CD4-positive, alpha-beta memory T cell (primary cell): ENCODE results near the gene HSP90AB1. TPM values are rescaled to one million over a fixed set of nuclear protein-coding genes. Genes with fewer than 3 reads are reported as not detected.

ENCODE experiments used
- CTCF ChIA-PET: fragments of 350-600 bp; sonication (Branson Sonifier 250); formaldehyde crosslinking; loops from one replicate; lab custom pipeline; 2021; ENCODE audit warnings: inconsistent platforms; ENCODE audit not compliant: partially characterized antibody; lab: Charles Lee
- POLR2A ChIA-PET: fragments of 350-600 bp; sonication (Branson Sonifier 250); formaldehyde crosslinking; loops from one replicate; lab custom pipeline; 2021; ENCODE audit not compliant: partially characterized antibody; lab: Charles Lee
- DNase-seq, 5 donors: peaks; one replicate each; pipeline versions ENCODE4 v3.0.0 to v3.0.0-alpha.2; 2020 to 2022; ENCODE audit warnings: mixed read lengths in 1 of 5
- H3K27ac ChIP-seq: one replicate; pipeline ENCODE4 v1.7.0; 2013; ENCODE audit warnings: low read depth, low read length
- H3K27me3 ChIP-seq: 2 replicates; pipeline ENCODE4 v1.7.0; 2013; ENCODE audit warnings: mild to moderate bottlenecking, low read length, moderate library complexity; ENCODE audit not compliant: insufficient read depth
- H3K36me3 ChIP-seq: 2 replicates; pipeline ENCODE4 v1.7.0; 2013; ENCODE audit warnings: mild to moderate bottlenecking, low read length, moderate library complexity; ENCODE audit not compliant: insufficient read depth
- H3K4me1 ChIP-seq: 2 replicates; pipeline ENCODE4 v1.7.0; 2013; ENCODE audit warnings: mild to moderate bottlenecking, low read length, moderate library complexity; ENCODE audit not compliant: insufficient read depth
- H3K4me3 ChIP-seq, 2 donors: one replicate each; pipeline ENCODE4 v1.7.0; 2013; ENCODE audit warnings: low read length in 2 of 2, mild to moderate bottlenecking in 1 of 2
- H3K9me3 ChIP-seq, 2 donors: one replicate each; pipeline ENCODE4 v1.7.0; 2013; ENCODE audit warnings: low read length in 2 of 2, control low read depth in 1 of 2; ENCODE audit not compliant: control insufficient read depth in 1 of 2
- H3K27ac Mint-ChIP-seq, 7 donors: one replicate each; pipeline ENCODE4 v1.8.0; 2020 to 2021; ENCODE audit warnings: mixed read lengths in 7 of 7, mild to moderate bottlenecking in 6 of 7, inconsistent platforms in 3 of 7, moderate library complexity in 3 of 7
- H3K27me3 Mint-ChIP-seq, 2 donors: one replicate each; pipeline ENCODE4 v1.8.0; 2020 to 2021; ENCODE audit warnings: mixed read lengths in 2 of 2
- H3K36me3 Mint-ChIP-seq, 2 donors: one replicate each; pipeline ENCODE4 v1.8.0; 2020 to 2021; ENCODE audit warnings: mixed read lengths in 2 of 2, inconsistent platforms in 1 of 2, mild to moderate bottlenecking in 1 of 2
- H3K4me1 Mint-ChIP-seq, 4 donors: one replicate each; pipeline ENCODE4 v1.8.0; 2020 to 2021; ENCODE audit warnings: mixed read lengths in 4 of 4, mild to moderate bottlenecking in 1 of 4
- H3K4me3 Mint-ChIP-seq, 8 donors: one replicate each; pipeline ENCODE4 v1.8.0; 2020 to 2021; ENCODE audit warnings: mixed read lengths in 8 of 8, mild to moderate bottlenecking in 7 of 8, moderate library complexity in 6 of 8, inconsistent platforms in 3 of 8
- H3K9me3 Mint-ChIP-seq, 8 donors: one replicate each; pipeline ENCODE4 v1.8.0; 2020 to 2021; ENCODE audit warnings: mixed read lengths in 8 of 8, mild to moderate bottlenecking in 5 of 8, inconsistent platforms in 3 of 8, moderate library complexity in 1 of 8
- intact Hi-C: fragments of 100-400 bp; cut with micrococcal nuclease; formaldehyde crosslinking; loops from one replicate; pipeline ENCODE4 v1.15.1; 2023
- polyA plus RNA-seq, 2 donors: library from polyadenylated mRNA; unstranded; fragments of 300-500 nt; fragmentation: Illumina TruSeq; gene quantifications; one replicate each; pipeline ENCODE4 v1.2.3, GENCODE V29; 2021
- total RNA-seq, 2 experiments: library from RNA; stranded (reverse); gene quantifications; one replicate each; pipeline ENCODE4 v1.2.3, GENCODE V29; 2021

Gene HSP90AB1
- total and polyA plus RNA-seq, 4 experiments from 2014 or later = 303 to 432 (median 354) TPM

GRCh38 chr6:44271406-44271723 lies 24.5 kb downstream of the HSP90AB1 start:
- Mint-ChIP-seq H3K4me3 (peak overlapping the region; percentile 35 to 79 (median 76)), H3K27me3 (peaks cover 31 to 48% of the 10 kb centered on the region in 2 donors), H3K4me1 (peaks cover 0 to 17% (median 7%) of the 10 kb centered on the region in 4 donors), H3K9me3 (peaks cover 0 to 2% (median 0%) of the 10 kb centered on the region in 8 donors), H3K27ac (peak overlapping the region in 2 of 7 donors; percentile 35 to 74), H3K36me3 (peaks cover 0 to 5% of the 10 kb centered on the region in 2 donors)
- POLR2A ChIA-PET = interaction anchor here (1.0 to 2.1 kb wide), 3 partner anchors 15 to 66 kb away, joined by 3 to 13 read pairs (median 6); partner anchors contain the start of genes HSP90AB1 and SLC35B2
- H3K9me3 ChIP-seq = no peaks in the 10 kb centered on the region
- intact Hi-C loops = no loop called here
- H3K36me3 ChIP-seq = no peaks in the 10 kb centered on the region
- no peak overlapping the region for H3K4me3 ChIP-seq
- H3K4me1 ChIP-seq = peaks cover 7% of the 10 kb centered on the region
- CTCF ChIA-PET = interaction anchor here (8.3 kb wide), 1 partner anchor 17 kb away, joined by 82 read pairs; the partner anchor contains the start of gene SLC35B2
- H3K27ac ChIP-seq = no peak overlapping the region
- peaks cover 33% of the 10 kb centered on the region for H3K27me3 ChIP-seq
- DNase-seq = no peak

DNA sequence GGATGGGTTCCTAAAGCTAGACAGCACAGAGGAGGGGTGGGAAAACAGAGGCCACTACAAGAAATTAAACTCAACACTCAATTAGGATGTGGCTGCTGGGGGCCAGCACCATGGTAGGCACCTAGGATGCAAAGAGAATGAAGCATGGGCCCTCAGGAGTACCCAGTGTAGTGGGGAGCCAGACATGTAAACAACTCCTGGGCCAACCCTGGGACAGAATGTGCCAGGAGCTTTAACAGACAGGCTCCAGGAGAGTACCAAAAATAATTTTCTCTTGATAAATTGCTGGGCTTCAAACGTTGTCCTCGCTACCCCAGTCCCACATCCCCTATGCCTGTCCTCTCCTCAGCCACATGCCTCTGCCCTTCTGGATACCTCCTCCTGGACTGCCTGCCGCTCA lies 25.0 kb downstream of the HSP90AB1 start:
- H3K4me3 ChIP-seq = no peak overlapping the region
- H3K27me3 ChIP-seq = peaks cover 39% of the 10 kb centered on the region
- peak overlapping the region in 1 of 7 donors; percentile 35 for H3K27ac Mint-ChIP-seq

DNA sequence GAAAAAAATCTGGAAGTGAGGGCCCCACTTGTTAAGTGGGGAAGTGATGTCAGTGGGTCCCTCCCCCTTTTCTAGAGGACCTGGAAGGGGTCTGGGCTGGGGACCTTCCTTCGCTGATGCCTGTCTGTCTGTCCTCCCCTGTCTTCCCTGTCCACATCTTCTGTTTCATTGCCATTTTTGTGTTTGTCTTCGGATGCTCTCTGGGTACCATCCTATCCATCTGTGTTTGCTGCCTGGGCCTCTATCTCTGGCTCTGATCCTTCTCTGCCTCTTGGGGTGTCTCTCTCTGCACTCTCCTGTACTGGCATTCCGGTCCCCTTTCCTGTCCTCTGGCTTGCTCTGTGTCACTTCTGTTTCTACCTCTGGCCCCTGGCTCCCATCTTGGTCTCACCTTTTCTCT lies 25.6 kb downstream of the HSP90AB1 start:
- Mint-ChIP-seq H3K9me3 (peaks cover 0 to 2% (median 0%) of the 10 kb centered on the region in 8 donors), H3K4me3 (peak overlapping the region in 3 of 8 donors; percentile 14 to 23 (median 21)), H3K27ac (no peak overlapping the region), H3K36me3 (peaks cover 0 to 5% of the 10 kb centered on the region in 2 donors), H3K4me1 (peaks cover 0 to 24% (median 4%) of the 10 kb centered on the region in 4 donors), H3K27me3 (peaks cover 40 to 58% of the 10 kb centered on the region in 2 donors)
- Histone ChIP-seq H3K27ac (no peak overlapping the region), H3K27me3 (peaks cover 43% of the 10 kb centered on the region), H3K9me3 (no peaks in the 10 kb centered on the region), H3K4me1 (peaks cover 7% of the 10 kb centered on the region), H3K36me3 (no peaks in the 10 kb centered on the region), H3K4me3 (no peak overlapping the region)
- intact Hi-C loops = no loop called here
- DNase-seq = no peak
- CTCF ChIA-PET = no interaction called here
- POLR2A ChIA-PET = no interaction called here

More for the DNA sequence above, 25.0 kb downstream of the HSP90AB1 start:
- Mint-ChIP-seq H3K9me3 (peaks cover 0 to 2% (median 0%) of the 10 kb centered on the region in 8 donors), H3K36me3 (peaks cover 0 to 5% of the 10 kb centered on the region in 2 donors), H3K4me1 (peaks cover 0 to 21% (median 4%) of the 10 kb centered on the region in 4 donors), H3K27me3 (peaks cover 34 to 52% of the 10 kb centered on the region in 2 donors), H3K4me3 (peak overlapping the region in 5 of 8 donors; percentile 10 to 79 (median 21))
- Histone ChIP-seq H3K4me1 (peaks cover 7% of the 10 kb centered on the region), H3K36me3 (no peaks in the 10 kb centered on the region), H3K27ac (no peak overlapping the region), H3K9me3 (no peaks in the 10 kb centered on the region)
- CTCF ChIA-PET = no interaction called here
- POLR2A ChIA-PET = interaction anchor here (1.0 kb wide), 1 partner anchor 66 kb away, joined by 3 read pairs; no protein-coding TSS in a partner anchor
- DNase-seq = no peak
- intact Hi-C loops = no loop called here

- Mint-ChIP-seq H3K4me1 (peaks cover 0 to 19% (median 4%) of the 10 kb centered on the region in 4 donors), H3K27ac (no peak overlapping the region), H3K9me3 (peaks cover 0 to 2% (median 0%) of the 10 kb centered on the region in 8 donors), H3K27me3 (peaks cover 45 to 63% of the 10 kb centered on the region in 2 donors), H3K4me3 (peak overlapping the region in 1 of 8 donors; percentile 23), H3K36me3 (peaks cover 0 to 5% of the 10 kb centered on the region in 2 donors)
- intact Hi-C loops = no loop called here
- peaks cover 7% of the 10 kb centered on the region for H3K4me1 ChIP-seq
- H3K27ac ChIP-seq = no peak overlapping the region
- no peaks in the 10 kb centered on the region for H3K9me3 ChIP-seq
- DNase-seq = no peak
- peaks cover 43% of the 10 kb centered on the region for H3K27me3 ChIP-seq
- H3K4me3 ChIP-seq = no peak overlapping the region
- ChIA-PET POLR2A (no interaction called here), CTCF (no interaction called here)
- H3K36me3 ChIP-seq = no peaks in the 10 kb centered on the region
Observed at GRCh38 chr6:44272999-44273566, 26.2 kb downstream of the HSP90AB1 start.

DNA sequence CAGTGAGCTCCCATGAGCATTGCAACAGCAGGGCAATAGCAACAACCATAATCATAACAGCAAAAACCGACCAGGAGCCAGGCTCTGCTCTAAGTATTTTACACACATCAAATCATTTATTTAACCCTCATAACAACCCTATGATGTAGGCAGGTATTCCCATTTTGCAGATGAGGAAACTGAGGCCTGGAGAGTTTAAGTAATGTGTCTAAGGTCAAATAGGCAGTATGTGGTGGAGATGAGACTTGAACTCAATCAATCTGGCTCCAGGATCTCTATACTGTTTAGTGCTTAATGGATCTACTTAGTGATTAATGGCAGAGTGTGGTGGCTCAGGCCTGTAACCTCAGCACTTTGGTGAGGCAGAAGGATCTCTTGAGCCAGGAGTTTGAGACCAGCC lies 26.7 kb downstream of the HSP90AB1 start:
- POLR2A ChIA-PET = no interaction called here
- peaks cover 43% of the 10 kb centered on the region for H3K27me3 ChIP-seq

DNA sequence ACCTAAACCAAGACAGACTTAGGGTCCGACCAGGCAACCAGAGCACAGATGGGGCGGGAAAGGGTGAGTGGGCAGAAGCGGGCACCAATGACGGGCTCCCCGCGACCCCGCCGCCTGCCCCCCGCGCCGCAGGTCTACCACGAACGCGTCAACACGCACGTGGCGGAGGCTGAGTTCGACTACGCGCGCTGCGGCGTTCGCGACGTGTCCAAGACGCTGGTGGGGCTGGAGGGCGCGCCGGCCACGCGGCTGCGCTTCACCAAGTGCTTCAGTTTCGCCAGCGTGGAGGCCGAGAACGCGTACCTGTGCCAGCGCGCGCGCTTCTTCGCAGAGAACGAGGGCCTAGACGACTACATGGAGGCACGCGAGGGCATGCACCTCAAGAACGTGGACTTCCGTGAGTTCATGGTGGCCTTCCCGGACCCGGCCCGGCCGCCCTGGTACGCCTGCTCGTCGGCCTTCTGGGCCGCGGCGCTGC lies 28.4 kb downstream of the HSP90AB1 start:
- Mint-ChIP-seq H3K36me3 (peaks cover 0 to 9% of the 10 kb centered on the region in 2 donors), H3K9me3 (peaks cover 0 to 2% (median 0%) of the 10 kb centered on the region in 8 donors), H3K4me3 (no peak overlapping the region), H3K4me1 (peaks cover 0 to 13% (median 3%) of the 10 kb centered on the region in 4 donors), H3K27me3 (peaks cover 43 to 60% of the 10 kb centered on the region in 2 donors), H3K27ac (no peak overlapping the region)
- no peaks in the 10 kb centered on the region for H3K9me3 ChIP-seq
- peak overlapping the region in 1 of 2 donors; percentile 5 for H3K4me3 ChIP-seq
- CTCF ChIA-PET = no interaction called here
- DNase-seq = no peak
- intact Hi-C loops = no loop called here
- H3K27me3 ChIP-seq = peaks cover 36% of the 10 kb centered on the region
- H3K27ac ChIP-seq = no peak overlapping the region
- peaks cover 7% of the 10 kb centered on the region for H3K4me1 ChIP-seq
- POLR2A ChIA-PET = no interaction called here
- no peaks in the 10 kb centered on the region for H3K36me3 ChIP-seq

More for the DNA sequence above, 26.7 kb downstream of the HSP90AB1 start:
- intact Hi-C loops = no loop called here
- Mint-ChIP-seq H3K27me3 (peaks cover 45 to 65% of the 10 kb centered on the region in 2 donors), H3K27ac (peak overlapping the region in 1 of 7 donors; percentile 37), H3K4me3 (peak overlapping the region in 1 of 8 donors; percentile 4), H3K4me1 (peaks cover 0 to 19% (median 4%) of the 10 kb centered on the region in 4 donors), H3K9me3 (peaks cover 0 to 2% (median 0%) of the 10 kb centered on the region in 8 donors), H3K36me3 (peaks cover 0 to 5% of the 10 kb centered on the region in 2 donors)
- DNase-seq = no peak
- no peak overlapping the region for H3K27ac ChIP-seq
- peaks cover 7% of the 10 kb centered on the region for H3K4me1 ChIP-seq
- no peaks in the 10 kb centered on the region for H3K36me3 ChIP-seq
- H3K9me3 ChIP-seq = no peaks in the 10 kb centered on the region
- no peak overlapping the region for H3K4me3 ChIP-seq
- CTCF ChIA-PET = no interaction called here
